T47D (cell line): ENCODE data around the gene SLC5A12.

Source experiments
- DNase-seq, 2 experiments: peaks; one replicate each; pipeline versions ENCODE4 v3.0.0 to v3.0.0-alpha.2; 2011 to 2012; ENCODE audit warnings: low read depth in 1 of 2, low spot score in 1 of 2
- JUND ChIP-seq: IDR thresholded peaks from 2 replicates; pipeline ENCODE4 v1.6.1; 2012; ENCODE audit warnings: low read depth
- in situ Hi-C: cut with HindIII; loops from 2 replicates; pipeline ENCODE4 v1.10.0; 2016; ENCODE audit warnings: low sequenced_read_pairs, low pct_unique_long_range_greater_than_20kb

The SLC5A12 gene

DNA sequence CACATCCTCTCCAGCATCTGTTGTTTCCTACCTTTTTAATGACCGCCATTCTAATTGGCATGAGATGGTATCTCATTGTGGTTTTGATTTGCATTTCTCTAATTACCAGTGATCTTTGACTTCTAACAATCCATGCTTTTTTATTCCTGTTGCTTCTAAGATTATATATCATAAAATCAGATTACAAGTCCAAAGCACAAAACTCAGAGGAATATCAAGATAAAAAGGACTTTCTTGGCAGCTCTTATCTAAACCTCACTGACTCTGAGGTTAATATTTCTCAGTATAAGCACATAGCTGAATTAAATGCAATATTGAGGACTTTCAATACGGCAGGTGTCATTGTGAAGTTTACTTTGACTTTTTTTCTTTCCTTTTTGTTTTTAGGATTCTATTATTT lies 11.4 kb downstream of the SLC5A12 start:
- no peak for TF ChIP-seq JUND
- no peak for DNase-seq
- in situ Hi-C loops = no loop called here

DNA sequence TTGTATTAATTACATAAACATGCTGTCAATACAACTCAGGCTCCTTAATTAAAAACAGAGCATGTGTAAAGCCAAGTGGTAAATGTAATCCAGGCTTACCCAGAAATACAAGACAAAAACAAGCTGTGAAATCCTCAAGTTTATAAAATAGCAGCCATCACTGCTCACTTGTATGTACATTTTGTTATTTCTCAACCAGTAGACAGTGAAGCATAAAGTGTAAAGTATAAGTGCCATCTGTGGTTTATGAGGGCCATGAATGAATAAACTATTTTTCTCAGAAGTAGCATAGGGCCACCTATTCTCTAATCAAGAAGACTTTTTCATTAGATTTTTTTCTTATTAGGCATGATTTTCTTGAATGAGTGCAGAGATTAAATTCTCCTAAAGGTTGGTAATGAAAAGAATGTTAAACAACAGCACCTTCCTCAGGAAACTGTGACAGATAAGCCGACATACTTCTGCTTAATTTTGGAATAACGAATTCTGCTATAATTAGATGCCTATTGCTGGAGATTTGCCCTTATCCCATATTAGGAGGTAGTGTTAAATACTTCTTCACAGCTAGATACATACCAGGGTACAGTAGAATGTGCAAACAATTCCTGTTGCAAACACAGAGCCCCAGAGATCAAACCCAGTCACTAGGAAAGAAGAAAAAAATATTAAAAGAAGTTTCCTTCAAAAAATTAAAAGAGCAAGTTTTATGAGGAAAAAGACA lies 13.0 kb downstream of the SLC5A12 start:
- in situ Hi-C loops = no loop called here
- no peak for TF ChIP-seq JUND
- DNase-seq = no peak

DNA sequence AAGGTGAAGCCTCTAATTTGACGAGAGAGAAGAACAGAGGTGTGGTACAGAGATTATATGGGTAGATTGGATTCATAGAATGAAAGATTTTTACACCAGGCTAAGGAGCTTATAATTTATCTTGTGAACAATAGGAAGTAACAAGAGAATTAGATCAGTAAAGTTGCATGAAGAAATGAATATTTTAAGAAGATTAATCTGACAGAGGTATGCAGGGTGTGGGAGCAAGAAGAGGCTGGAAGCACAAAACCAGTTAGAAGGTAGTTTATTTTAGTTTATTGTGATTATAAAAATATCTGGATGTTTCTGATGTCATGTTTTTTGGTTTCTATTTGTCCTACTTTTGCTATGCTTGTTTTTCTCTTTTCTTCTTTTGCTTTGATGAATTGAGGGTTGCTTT lies 15.7 kb downstream of the SLC5A12 start:
- in situ Hi-C loops = no loop called here
- no peak for TF ChIP-seq JUND
- no peak for DNase-seq

DNA sequence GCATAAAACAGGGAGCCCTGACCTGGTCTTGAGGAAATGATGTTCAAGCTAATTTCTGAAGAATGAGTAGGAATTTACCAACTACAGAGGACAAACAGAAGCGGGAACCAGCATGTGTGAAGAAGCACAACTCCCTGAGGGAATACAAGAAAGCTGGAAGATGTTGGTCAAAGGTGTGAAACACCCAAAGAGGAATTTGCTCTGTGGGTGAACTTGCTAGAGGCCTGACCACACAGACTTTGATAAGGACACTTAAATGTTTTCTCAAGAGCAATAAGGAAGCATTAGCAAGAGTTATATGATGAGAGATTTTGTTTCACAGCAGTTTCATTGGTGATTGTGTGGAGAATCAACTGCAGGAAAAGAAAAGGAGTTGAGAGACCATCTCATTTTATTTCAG lies 17.6 kb downstream of the SLC5A12 start:
- TF ChIP-seq JUND = no peak
- in situ Hi-C loops = no loop called here
- peak in 1 of 2 experiments; percentile 7 for DNase-seq

DNA sequence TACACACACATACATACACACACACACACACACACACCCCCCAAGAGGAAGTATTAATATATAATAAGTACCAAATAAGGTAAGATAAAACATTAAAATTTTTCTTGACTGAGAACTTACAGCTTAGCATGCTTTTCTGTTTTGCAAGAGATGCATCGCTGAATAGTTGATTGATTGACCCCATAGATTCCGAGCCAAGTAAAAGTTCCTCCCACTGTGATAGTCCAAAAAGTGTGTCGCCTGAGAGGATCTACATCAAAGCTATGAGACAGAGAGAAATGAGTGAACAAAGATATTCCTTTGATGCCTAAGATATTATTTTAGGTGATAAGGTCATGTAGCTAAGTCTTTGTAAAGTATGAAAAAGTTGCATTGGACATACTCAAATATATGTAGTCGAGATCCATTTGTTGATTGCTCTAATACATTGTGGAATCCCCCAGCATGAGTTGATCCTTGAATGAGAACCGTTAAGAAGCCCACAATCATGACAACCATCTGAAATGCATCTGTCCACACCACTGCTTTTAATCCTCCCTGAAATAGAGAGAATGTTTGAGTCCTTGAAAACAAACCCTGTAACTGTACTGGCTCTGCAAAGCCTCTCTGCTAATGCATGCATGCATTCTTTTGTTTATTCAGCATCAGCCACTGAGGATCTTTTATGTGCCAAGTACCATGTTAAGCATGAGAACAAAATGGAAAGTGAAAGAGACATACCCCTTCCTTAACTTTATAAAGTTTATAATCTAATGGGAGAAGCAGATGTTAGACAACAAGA lies 18.3 kb downstream of the SLC5A12 start:
- no peak for DNase-seq
- no peak for TF ChIP-seq JUND
- in situ Hi-C loops = no loop called here

DNA sequence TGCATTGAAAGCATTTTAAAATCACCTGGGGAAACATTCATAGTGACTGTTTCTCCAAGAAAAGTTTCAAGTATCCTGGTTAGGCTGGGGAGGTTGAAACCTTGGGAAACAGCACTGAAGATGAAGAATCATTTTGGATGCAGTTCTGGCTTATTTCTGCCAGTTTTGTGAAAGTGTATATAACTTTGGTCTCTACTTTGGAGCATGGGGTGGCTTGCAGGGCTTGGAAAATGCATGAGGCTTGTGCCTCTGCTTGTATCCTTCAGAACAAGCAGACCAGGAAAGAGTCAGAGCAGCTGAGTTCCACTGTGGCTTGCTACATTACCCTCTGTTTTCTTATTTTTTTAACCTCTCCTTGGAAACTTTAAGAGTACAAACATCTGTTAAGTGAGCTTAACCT lies 19.5 kb downstream of the SLC5A12 start:
- no peak for DNase-seq
- TF ChIP-seq JUND = no peak
- in situ Hi-C loops = no loop called here

DNA sequence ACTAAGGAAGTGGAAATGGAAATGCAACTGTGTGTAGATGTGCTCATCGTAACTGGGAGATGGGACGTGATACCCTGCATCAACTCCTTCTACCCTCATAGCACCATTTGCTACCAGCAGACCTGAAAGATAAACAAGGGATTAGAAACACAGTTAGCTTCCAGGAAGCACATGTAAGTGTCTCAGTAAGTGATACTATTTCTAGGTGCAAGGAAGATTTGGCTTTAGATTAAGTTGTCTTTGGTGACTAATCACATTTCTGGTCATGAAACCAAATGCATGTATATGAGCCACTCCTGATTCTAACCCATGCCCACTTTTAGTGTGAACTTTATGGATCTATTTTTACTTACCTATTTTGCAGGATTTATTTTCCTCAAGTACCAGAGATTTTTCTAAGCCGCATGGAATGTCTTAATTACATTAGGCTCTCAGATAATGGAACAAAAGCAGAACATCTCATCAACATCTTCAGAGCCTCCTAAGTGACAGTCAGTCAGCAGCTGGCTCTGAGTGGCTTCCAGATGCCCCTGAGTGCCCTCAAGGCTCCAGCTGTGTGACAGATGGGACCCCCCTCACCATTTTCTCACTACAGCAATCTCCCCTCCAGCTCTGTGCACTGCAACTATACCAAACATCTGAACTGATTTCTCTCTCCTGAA lies 21.2 kb downstream of the SLC5A12 start:
- no peak for DNase-seq
- TF ChIP-seq JUND = no peak
- in situ Hi-C loops = no loop called here

DNA sequence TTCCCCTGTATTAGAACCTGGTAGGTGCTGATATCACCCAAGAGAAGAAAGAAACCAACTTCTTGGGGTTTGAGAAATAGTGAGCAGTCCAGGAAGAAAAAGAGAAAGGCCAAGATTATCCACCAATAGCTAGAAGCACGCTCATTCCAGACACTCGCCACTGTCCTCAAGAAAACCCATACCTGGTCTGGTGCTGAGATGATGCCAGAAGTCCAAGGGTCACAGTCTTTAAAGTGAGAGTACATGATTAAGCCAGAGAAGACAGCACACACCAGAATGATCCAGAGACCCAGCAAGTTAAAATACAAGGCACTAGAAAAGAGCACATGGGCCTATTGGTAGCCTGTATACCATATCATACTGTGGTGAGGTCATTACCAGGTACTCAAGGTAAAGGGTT lies 23.6 kb downstream of the SLC5A12 start:
- no peak for TF ChIP-seq JUND
- no peak for DNase-seq
- in situ Hi-C loops = no loop called here

DNA sequence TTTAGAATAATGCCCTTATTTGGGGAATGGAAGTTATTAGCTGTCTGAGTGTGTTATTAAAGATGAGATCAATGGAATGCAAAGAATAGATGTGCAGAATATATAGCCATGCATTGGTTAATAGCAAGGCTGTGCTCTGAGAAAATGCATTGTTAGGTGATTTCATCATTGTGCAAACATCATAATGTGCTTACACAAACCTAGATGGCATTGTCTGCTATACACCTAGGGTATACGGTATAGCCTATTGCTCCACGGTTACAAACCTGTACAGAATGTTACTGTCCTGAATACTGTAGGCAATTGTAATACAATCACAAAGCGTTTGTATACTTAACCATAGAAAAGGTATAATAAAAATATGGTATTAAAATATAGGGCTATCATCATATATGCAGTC lies 25.5 kb downstream of the SLC5A12 start:
- in situ Hi-C loops = no loop called here
- DNase-seq = peak in 1 of 2 experiments; percentile 48
- TF ChIP-seq JUND = peak; percentile 8; the same call in 1 of the 2 replicates

DNA sequence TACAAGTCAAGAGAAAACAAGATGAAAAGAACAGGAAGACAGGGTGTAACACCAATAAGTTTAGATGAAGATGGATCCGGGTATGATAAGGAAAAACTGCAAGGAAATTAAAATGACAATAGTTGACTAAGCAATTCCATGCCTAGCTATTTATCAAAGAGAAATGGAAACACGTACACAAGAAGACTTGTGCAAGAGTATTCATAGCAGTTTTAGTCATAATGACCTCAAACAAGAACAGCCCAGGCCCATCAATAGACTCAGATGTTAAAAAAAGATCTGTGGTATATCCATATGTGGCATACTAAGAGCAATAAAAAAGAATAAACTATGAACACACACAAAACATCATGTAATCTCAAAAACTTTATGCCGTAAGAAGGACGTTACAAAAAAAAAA lies 33.2 kb downstream of the SLC5A12 start:
- DNase-seq = no peak
- in situ Hi-C loops = no loop called here
- TF ChIP-seq JUND = no peak

DNA sequence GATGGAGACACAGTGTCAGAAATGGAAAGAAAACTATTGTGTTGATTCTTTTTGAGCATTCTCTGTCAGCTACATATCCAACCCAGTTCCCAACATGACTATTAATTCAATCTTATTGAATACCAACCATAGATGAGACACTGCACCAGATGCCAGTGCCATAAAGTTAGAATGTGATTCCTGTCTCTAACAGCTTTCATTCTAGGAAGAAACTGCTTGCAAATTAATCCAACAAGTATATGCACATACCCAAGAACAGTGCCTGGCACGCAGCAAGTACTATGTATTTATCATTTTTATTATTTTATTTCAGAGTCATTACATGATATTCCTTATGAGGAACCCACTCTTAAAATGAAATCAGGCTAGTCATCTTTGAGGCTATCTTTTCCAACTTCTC lies 34.5 kb downstream of the SLC5A12 start:
- in situ Hi-C loops = no loop called here
- DNase-seq = no peak
- no peak for TF ChIP-seq JUND

DNA sequence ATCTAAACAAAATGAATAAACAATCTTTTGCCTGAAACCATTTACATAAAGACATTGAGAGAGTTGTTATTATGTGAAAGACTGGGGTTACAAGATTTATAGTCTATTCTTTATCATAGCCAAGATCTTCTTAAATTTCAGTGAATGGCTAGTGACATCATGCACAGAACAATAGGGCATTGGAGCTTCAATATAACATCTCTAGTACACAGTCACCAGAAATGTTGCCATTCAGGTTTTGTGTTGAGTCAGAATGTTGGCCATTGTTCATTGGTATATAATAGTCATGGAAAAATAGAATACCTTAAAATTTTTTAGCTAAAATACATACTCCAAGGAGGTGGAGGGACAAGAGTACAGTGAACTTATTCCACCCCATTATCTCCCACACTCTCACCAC lies 44.3 kb downstream of the SLC5A12 start:
- TF ChIP-seq JUND = no peak
- in situ Hi-C loops = no loop called here
- DNase-seq = peak in 1 of 2 experiments; percentile 61

DNA sequence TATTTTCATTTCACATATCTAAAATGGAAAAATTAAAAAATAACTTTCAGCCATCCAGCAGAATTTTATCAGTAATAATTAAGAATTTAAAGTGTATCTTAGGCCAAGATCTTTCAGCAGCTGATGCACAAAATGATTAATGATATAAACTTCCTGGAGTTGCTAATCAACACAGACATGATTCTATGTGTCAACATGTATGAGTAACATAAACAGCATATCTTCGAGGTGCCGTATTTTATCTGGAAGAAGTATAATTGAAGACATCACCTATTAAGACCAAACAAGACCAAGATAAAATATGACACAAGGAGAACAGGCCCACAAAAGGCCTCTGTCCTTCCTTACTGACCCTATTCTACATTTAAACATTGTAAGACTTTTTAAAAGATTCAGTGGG lies 45.2 kb downstream of the SLC5A12 start:
- DNase-seq = no peak
- in situ Hi-C loops = no loop called here
- no peak for TF ChIP-seq JUND
